Brain microvascular endothelial cell (primary cell): Measurements from ENCODE around the gene ARHGAP20.

Source experiments
- DNase-seq: peaks from one replicate; pipeline ENCODE4 v3.0.0-alpha.2; 2020
- H3K27ac ChIP-seq: fragments of 250-450 bp; sonication (Bioruptor Pico); 2 replicates; pipeline ENCODE4 v1.5.1; 2020; ENCODE audit warnings: mild to moderate bottlenecking, moderate library complexity
- H3K27me3 ChIP-seq: fragments of 250-450 bp; sonication (Bioruptor Pico); replicated peaks from 2 replicates; pipeline ENCODE4 v1.5.1; 2020; ENCODE audit warnings: mild to moderate bottlenecking
- H3K36me3 ChIP-seq: fragments of 250-450 bp; sonication (Bioruptor Pico); replicated peaks from 2 replicates; pipeline ENCODE4 v1.5.1; 2020; ENCODE audit warnings: mild to moderate bottlenecking
- H3K4me3 ChIP-seq: 2 replicates; pipeline ENCODE4 v1.5.1; 2011; ENCODE audit warnings: low read depth, mild to moderate bottlenecking, control low read depth, low read length, moderate library complexity
- CTCF ChIP-seq: IDR thresholded peaks from 2 replicates; pipeline ENCODE4 v1.5.1; 2011; ENCODE audit warnings: low read depth, mild to moderate bottlenecking, moderate library complexity, low read length, control low read depth, inconsistent platforms; ENCODE audit errors: missing control alignments
- in situ Hi-C: cut with HindIII; loops from 2 replicates; pipeline ENCODE4 v1.10.0; 2017; ENCODE audit warnings: low sequenced_read_pairs, low pct_ligation_motif_present

Gene ARHGAP20

GRCh38 chr11:110737593-110737992 is 25.4 kb upstream of the ARHGAP20 start:
- in situ Hi-C loops: no loop called here
- no peak for TF ChIP-seq CTCF
- H3K27ac ChIP-seq: no peak overlapping the region
- no peaks in the 10 kb centered on the region for H3K36me3 ChIP-seq
- no peak overlapping the region for H3K4me3 ChIP-seq
- no peaks in the 10 kb centered on the region for H3K27me3 ChIP-seq
- DNase-seq: no peak

- Histone ChIP-seq H3K27me3 (no peaks in the 10 kb centered on the region), H3K27ac (no peak overlapping the region), H3K36me3 (no peaks in the 10 kb centered on the region), H3K4me3 (no peak overlapping the region)
- in situ Hi-C loops: no loop called here
- DNase-seq: no peak
- no peak for TF ChIP-seq CTCF
These were observed 23.9 kb upstream of the ARHGAP20 start for GRCh38 chr11:110736171-110736553.

GRCh38 chr11:110735455-110736170 is 23.4 kb upstream of the ARHGAP20 start:
- Histone ChIP-seq H3K36me3 (no peaks in the 10 kb centered on the region), H3K27ac (no peak overlapping the region), H3K4me3 (no peak overlapping the region), H3K27me3 (no peaks in the 10 kb centered on the region)
- TF ChIP-seq CTCF: no peak
- no peak for DNase-seq
- in situ Hi-C loops: no loop called here

- in situ Hi-C loops: no loop called here
- TF ChIP-seq CTCF: no peak
- H3K36me3 ChIP-seq: no peaks in the 10 kb centered on the region
- no peak for DNase-seq
- no peak overlapping the region for H3K4me3 ChIP-seq
- H3K27ac ChIP-seq: no peak overlapping the region
- H3K27me3 ChIP-seq: no peaks in the 10 kb centered on the region
These were observed 22.6 kb upstream of the ARHGAP20 start for GRCh38 chr11:110734790-110735189.

- Histone ChIP-seq H3K36me3 (no peaks in the 10 kb centered on the region), H3K4me3 (no peak overlapping the region), H3K27me3 (no peaks in the 10 kb centered on the region), H3K27ac (no peak overlapping the region)
- no peak for TF ChIP-seq CTCF
- DNase-seq: no peak
- in situ Hi-C loops: no loop called here
These were observed 18.5 kb upstream of the ARHGAP20 start for GRCh38 chr11:110730773-110731172.

GRCh38 chr11:110728883-110729282 is 16.6 kb upstream of the ARHGAP20 start:
- no peak overlapping the region for H3K4me3 ChIP-seq
- DNase-seq: no peak
- TF ChIP-seq CTCF: no peak
- no peaks in the 10 kb centered on the region for H3K36me3 ChIP-seq
- H3K27ac ChIP-seq: no peak overlapping the region
- H3K27me3 ChIP-seq: no peaks in the 10 kb centered on the region
- in situ Hi-C loops: no loop called here
